Measurements from ENCODE around the gene MIPOL1.

The MIPOL1 gene

DNA sequence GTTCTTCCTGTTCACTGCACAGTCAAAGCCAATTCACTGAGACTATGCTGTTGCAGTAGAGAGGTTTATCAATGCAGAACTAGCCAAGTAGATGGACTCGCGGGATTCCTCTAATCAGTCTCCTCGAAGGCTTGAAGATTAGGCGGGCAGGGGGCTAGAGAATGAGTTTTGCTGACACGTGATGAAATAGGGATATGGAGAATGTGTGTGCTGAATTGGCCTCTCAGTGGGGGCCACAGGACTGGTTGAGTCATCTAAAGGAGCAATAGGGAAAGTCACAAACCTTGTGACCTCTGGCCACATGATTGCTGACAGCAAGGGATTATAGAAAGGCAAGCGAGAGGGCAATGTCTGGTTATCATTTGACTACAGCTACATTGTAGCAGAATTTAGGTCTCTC is 12.7 kb downstream of the MIPOL1 start:
- Histone ChIP-seq H4K20me1 (ENCODE audit: low read depth, low read length) (no peaks in the 10 kb centered on the region), H2AFZ (ENCODE audit: low read depth, low read length, severe bottlenecking) (no peak overlapping the region), H3K36me3 (ENCODE audit: low read length) (no peaks in the 10 kb centered on the region), H3K9ac (ENCODE audit: low read length) (no peak overlapping the region), H3K9me3 (ENCODE audit: insufficient read depth, low read length) (peaks cover 4% of the 10 kb centered on the region; the same call in 1 of the 2 replicates), H3K27ac (ENCODE audit: low read depth, low read length) (no peak overlapping the region), H3K9me2 (replicated peaks; ENCODE audit: insufficient read depth, low read length) (no peaks in the 10 kb centered on the region), H3F3A (ENCODE audit: insufficient read depth) (no peaks in the 10 kb centered on the region), H3K27me3 (ENCODE audit: low read length) (no peaks in the 10 kb centered on the region), H3K4me2 (ENCODE audit: low read depth, low read length, poor library complexity, severe bottlenecking) (no peak overlapping the region), H3K4me3 (ENCODE audit: insufficient read depth, low read length, poor library complexity, severe bottlenecking) (no peak overlapping the region), H3K79me2 (ENCODE audit: insufficient read depth, low read length) (no peaks in the 10 kb centered on the region)
- TF ChIP-seq EZH2phosphoT487 (conservative IDR thresholded peaks at IDR 0.05; ENCODE audit: low read length): no peak
- no peak for TF ChIP-seq CTCF (IDR thresholded peaks at IDR 0.05; ENCODE audit: insufficient read depth, low read length, poor library complexity, severe bottlenecking)

- Histone ChIP-seq H2AFZ (ENCODE audit: low read depth, low read length, severe bottlenecking) (no peak overlapping the region), H3K4me3 (ENCODE audit: insufficient read depth, low read length, poor library complexity, severe bottlenecking) (no peak overlapping the region), H3K27ac (ENCODE audit: low read depth, low read length) (no peak overlapping the region), H3K27me3 (ENCODE audit: low read length) (no peaks in the 10 kb centered on the region), H3K36me3 (ENCODE audit: low read length) (no peaks in the 10 kb centered on the region), H3F3A (ENCODE audit: insufficient read depth) (no peaks in the 10 kb centered on the region), H3K9me2 (replicated peaks; ENCODE audit: insufficient read depth, low read length) (no peaks in the 10 kb centered on the region), H3K9ac (ENCODE audit: low read length) (no peak overlapping the region), H3K9me3 (ENCODE audit: insufficient read depth, low read length) (no peaks in the 10 kb centered on the region), H3K79me2 (ENCODE audit: insufficient read depth, low read length) (no peaks in the 10 kb centered on the region), H4K20me1 (ENCODE audit: low read depth, low read length) (no peaks in the 10 kb centered on the region), H3K4me2 (ENCODE audit: low read depth, low read length, poor library complexity, severe bottlenecking) (no peak overlapping the region)
- no peak for TF ChIP-seq EZH2phosphoT487 (conservative IDR thresholded peaks at IDR 0.05; ENCODE audit: low read length)
- no peak for TF ChIP-seq CTCF (IDR thresholded peaks at IDR 0.05; ENCODE audit: insufficient read depth, low read length, poor library complexity, severe bottlenecking)
These were observed 15.3 kb downstream of the MIPOL1 start for GRCh38 chr14:37213016-37213415.

- no peak for TF ChIP-seq EZH2phosphoT487 (conservative IDR thresholded peaks at IDR 0.05; ENCODE audit: low read length)
- no peak for TF ChIP-seq CTCF (IDR thresholded peaks at IDR 0.05; ENCODE audit: insufficient read depth, low read length, poor library complexity, severe bottlenecking)
- Histone ChIP-seq H3K4me3 (ENCODE audit: insufficient read depth, low read length, poor library complexity, severe bottlenecking) (no peak overlapping the region), H3K27ac (ENCODE audit: low read depth, low read length) (no peak overlapping the region), H3K9me2 (replicated peaks; ENCODE audit: insufficient read depth, low read length) (no peaks in the 10 kb centered on the region), H3K9ac (ENCODE audit: low read length) (no peak overlapping the region), H3K9me3 (ENCODE audit: insufficient read depth, low read length) (no peaks in the 10 kb centered on the region), H4K20me1 (ENCODE audit: low read depth, low read length) (no peaks in the 10 kb centered on the region), H3K27me3 (ENCODE audit: low read length) (no peaks in the 10 kb centered on the region), H2AFZ (ENCODE audit: low read depth, low read length, severe bottlenecking) (no peak overlapping the region), H3K4me2 (ENCODE audit: low read depth, low read length, poor library complexity, severe bottlenecking) (no peak overlapping the region), H3K36me3 (ENCODE audit: low read length) (no peaks in the 10 kb centered on the region), H3F3A (ENCODE audit: insufficient read depth) (no peaks in the 10 kb centered on the region), H3K79me2 (ENCODE audit: insufficient read depth, low read length) (no peaks in the 10 kb centered on the region)
These were observed 17.6 kb downstream of the MIPOL1 start for GRCh38 chr14:37215345-37215744.

Measured in SU-DHL-6 (cell line).